DMS53 treated with DMSO at 0.1 percent for 48 hours (cell line): ENCODE measurements around the gene WDPCP.
A peak's percentile ranks its signal among the peaks of the same experiment; 100 is the strongest.
"Not testable (repeated sequence)": the region's sequence is repeated elsewhere in the genome, so short reads cannot be mapped to it uniquely, and the experiment has no call there.

ENCODE experiments used
- DNase-seq: peaks from one replicate; lab custom pipeline; 2025; ENCODE audit not compliant: unreplicated experiment; lab: John Stamatoyannopoulos, UW

The WDPCP gene

GRCh38 chr2:63590626-63591408 is 2.5 kb upstream of the WDPCP start:
- DNase-seq = no peak

- peak; percentile 23 for DNase-seq
These were observed 1.1 kb upstream of the WDPCP start for GRCh38 chr2:63589148-63589958.

- DNase-seq = no peak
These were observed 378 bp downstream of the WDPCP start for GRCh38 chr2:63587814-63588384.

- DNase-seq = no peak
These were observed 5.4 kb downstream of the WDPCP start for GRCh38 chr2:63582873-63583272.

GRCh38 chr2:63581298-63581961 is 6.8 kb downstream of the WDPCP start:
- DNase-seq = no peak

- no peak for DNase-seq
These were observed 7.5 kb downstream of the WDPCP start for GRCh38 chr2:63580651-63581297.

GRCh38 chr2:63578767-63579166 is 9.5 kb downstream of the WDPCP start:
- DNase-seq = no peak

GRCh38 chr2:63576546-63576945 is 11.7 kb downstream of the WDPCP start:
- DNase-seq = no peak

- not testable (repeated sequence) for DNase-seq
These were observed 14.4 kb downstream of the WDPCP start for GRCh38 chr2:63573726-63574345.

GRCh38 chr2:63573026-63573425 is 15.3 kb downstream of the WDPCP start:
- DNase-seq = not testable (repeated sequence)

- no peak for DNase-seq
These were observed 16.3 kb downstream of the WDPCP start for GRCh38 chr2:63572001-63572400.

- no peak for DNase-seq
These were observed 17.0 kb downstream of the WDPCP start for GRCh38 chr2:63571291-63571690.

- DNase-seq = no peak
These were observed 18.5 kb downstream of the WDPCP start for GRCh38 chr2:63569740-63570139.

- no peak for DNase-seq
These were observed 25.5 kb downstream of the WDPCP start for GRCh38 chr2:63562751-63563150.

- DNase-seq = not testable (repeated sequence)
These were observed 29.4 kb downstream of the WDPCP start for GRCh38 chr2:63558922-63559321.

GRCh38 chr2:63557819-63558218 is 30.5 kb downstream of the WDPCP start:
- not testable (repeated sequence) for DNase-seq

GRCh38 chr2:63555931-63556330 is 32.3 kb downstream of the WDPCP start:
- DNase-seq = peak; percentile 59

GRCh38 chr2:63555299-63555698 is 33.0 kb downstream of the WDPCP start:
- DNase-seq = no peak

- DNase-seq = no peak
These were observed 35.2 kb downstream of the WDPCP start for GRCh38 chr2:63553049-63553448.

- no peak for DNase-seq
These were observed 43.3 kb downstream of the WDPCP start for GRCh38 chr2:63545023-63545422.
